Astrocyte (in vitro differentiated cells and primary cell): ENCODE results near the gene UNC5C. TPM values are rescaled to one million over a fixed set of nuclear protein-coding genes. Genes with fewer than 3 reads are reported as not detected.

Experiments
- DNase-seq: peaks from one replicate; pipeline ENCODE4 v3.0.0-alpha.2; 2010; ENCODE audit warnings: low read depth
- FAIRE-seq: peaks from 2 replicates; lab custom pipeline; 2011; peaks lifted over from hg19 to GRCh38; lab: Jason Lieb, UNC
- H2AFZ ChIP-seq: 2 replicates; pipeline ENCODE4 v1.6.0; 2012; ENCODE audit warnings: low read depth, low read length, inconsistent platforms
- H3K27ac ChIP-seq: 2 replicates; pipeline ENCODE4 v1.5.1; 2011; ENCODE audit warnings: low read depth, low read length, inconsistent platforms
- H3K27me3 ChIP-seq: 2 replicates; pipeline ENCODE4 v1.6.0; 2011; ENCODE audit warnings: low read length, inconsistent platforms; ENCODE audit not compliant: insufficient read depth
- H3K36me3 ChIP-seq: 2 replicates; pipeline ENCODE4 v1.5.1; 2011; ENCODE audit warnings: low read length, inconsistent platforms; ENCODE audit not compliant: insufficient read depth
- H3K4me1 ChIP-seq: 2 replicates; pipeline ENCODE4 v1.5.1; 2011; ENCODE audit warnings: low read length, inconsistent platforms; ENCODE audit not compliant: insufficient read depth
- H3K4me2 ChIP-seq: 2 replicates; pipeline ENCODE4 v1.6.0; 2012; ENCODE audit warnings: low read length, inconsistent platforms
- H3K4me3 ChIP-seq: 2 replicates; pipeline ENCODE4 v1.5.1; 2011; ENCODE audit warnings: low read depth, mild to moderate bottlenecking, low read length, inconsistent platforms; ENCODE audit not compliant: insufficient read depth
- H3K79me2 ChIP-seq: 2 replicates; pipeline ENCODE4 v1.6.0; 2012; ENCODE audit warnings: mild to moderate bottlenecking, low read length, inconsistent platforms; ENCODE audit not compliant: insufficient read depth
- H3K9ac ChIP-seq: 2 replicates; pipeline ENCODE4 v1.6.0; 2012; ENCODE audit warnings: mild to moderate bottlenecking, low read length, inconsistent platforms
- H3K9me3 ChIP-seq: 2 replicates; pipeline ENCODE4 v1.5.1; 2012; ENCODE audit warnings: low read depth, mild to moderate bottlenecking, low read length, inconsistent platforms; ENCODE audit not compliant: insufficient read depth
- H4K20me1 ChIP-seq: 2 replicates; pipeline ENCODE4 v1.6.0; 2012; ENCODE audit warnings: low read length, inconsistent platforms; ENCODE audit not compliant: insufficient read depth
- H3K27ac Mint-ChIP-seq: one replicate; pipeline ENCODE4 v1.8.0; 2021; ENCODE audit warnings: mild to moderate bottlenecking, mixed read lengths; ENCODE audit not compliant: unreplicated experiment
- H3K27me3 Mint-ChIP-seq: one replicate; pipeline ENCODE4 v1.8.0; 2021; ENCODE audit warnings: low read depth, mixed read lengths; ENCODE audit not compliant: unreplicated experiment
- H3K36me3 Mint-ChIP-seq: one replicate; pipeline ENCODE4 v1.8.0; 2021; ENCODE audit warnings: low read depth, mixed read lengths; ENCODE audit not compliant: unreplicated experiment
- H3K4me1 Mint-ChIP-seq: one replicate; pipeline ENCODE4 v1.8.0; 2021; ENCODE audit warnings: low read depth, mixed read lengths; ENCODE audit not compliant: unreplicated experiment
- H3K4me3 Mint-ChIP-seq: one replicate; pipeline ENCODE4 v1.8.0; 2021; ENCODE audit warnings: mild to moderate bottlenecking, moderate library complexity, mixed read lengths; ENCODE audit not compliant: unreplicated experiment
- H3K9me3 Mint-ChIP-seq: one replicate; pipeline ENCODE4 v1.8.0; 2021; ENCODE audit warnings: mild to moderate bottlenecking, mixed read lengths; ENCODE audit not compliant: unreplicated experiment
- CTCF ChIP-seq: IDR thresholded peaks from 2 replicates; pipeline ENCODE4 v1.5.1; 2011; ENCODE audit warnings: low read depth, mild to moderate bottlenecking, inconsistent platforms, low read length, moderate library complexity; ENCODE audit not compliant: insufficient read depth
- EZH2 ChIP-seq: IDR thresholded peaks from 2 replicates; pipeline ENCODE4 v1.6.1; 2012; ENCODE audit warnings: mild to moderate bottlenecking, low read length, inconsistent platforms; ENCODE audit not compliant: insufficient read depth
- total RNA-seq: library from RNA; stranded (reverse); gene quantifications from 2 replicates; pipeline ENCODE4 v1.2.1, GENCODE V29; 2021

Gene UNC5C
- total RNA-seq, 1 donor from 2014 or later = 3.1 TPM

- no peak for FAIRE-seq
- H3K27ac Mint-ChIP-seq = no peak overlapping the region
- no peak for DNase-seq
- no peak overlapping the region for H3K4me3 Mint-ChIP-seq
- TF ChIP-seq CTCF (no peak), EZH2 (no peak)
- no peak overlapping the region for H2AFZ ChIP-seq
- peaks cover 4% of the 10 kb centered on the region for H3K4me1 ChIP-seq
- peaks cover 3% of the 10 kb centered on the region for H3K9me3 ChIP-seq
- no peaks in the 10 kb centered on the region for H3K36me3 ChIP-seq
- no peaks in the 10 kb centered on the region for H3K27me3 ChIP-seq
- H3K4me2 ChIP-seq = no peak overlapping the region
- no peak overlapping the region for H3K9ac ChIP-seq
- peaks cover 4% of the 10 kb centered on the region for H3K9me3 Mint-ChIP-seq
- H3K27ac ChIP-seq = no peak overlapping the region
- H3K79me2 ChIP-seq = no peaks in the 10 kb centered on the region
- peaks cover 2% of the 10 kb centered on the region for H3K36me3 Mint-ChIP-seq
- H3K4me3 ChIP-seq = no peak overlapping the region
- H3K27me3 Mint-ChIP-seq = no peaks in the 10 kb centered on the region
- H3K4me1 Mint-ChIP-seq = no peaks in the 10 kb centered on the region
- H4K20me1 ChIP-seq = no peaks in the 10 kb centered on the region
Observed at GRCh38 chr4:95290702-95291101, 258.1 kb downstream of the UNC5C start.

- Mint-ChIP-seq H3K36me3 (peaks cover under 1% of the 10 kb centered on the region), H3K4me1 (no peaks in the 10 kb centered on the region), H3K9me3 (peaks cover 4% of the 10 kb centered on the region), H3K4me3 (no peak overlapping the region), H3K27ac (no peak overlapping the region), H3K27me3 (no peaks in the 10 kb centered on the region)
- Histone ChIP-seq H2AFZ (no peak overlapping the region), H3K4me2 (no peak overlapping the region), H3K79me2 (no peaks in the 10 kb centered on the region), H3K36me3 (no peaks in the 10 kb centered on the region), H3K27me3 (no peaks in the 10 kb centered on the region), H4K20me1 (no peaks in the 10 kb centered on the region), H3K9me3 (peaks cover 3% of the 10 kb centered on the region), H3K27ac (no peak overlapping the region), H3K4me1 (peaks cover 4% of the 10 kb centered on the region), H3K4me3 (no peak overlapping the region), H3K9ac (no peak overlapping the region)
- peak; percentile 64 for DNase-seq
- TF ChIP-seq EZH2 (no peak), CTCF (no peak)
- no peak for FAIRE-seq
Observed at GRCh38 chr4:95289028-95289634, 259.6 kb downstream of the UNC5C start.

- DNase-seq = peak; percentile 37
- no peak overlapping the region for H3K4me3 ChIP-seq
- H3K9me3 Mint-ChIP-seq = peaks cover 4% of the 10 kb centered on the region
- no peaks in the 10 kb centered on the region for H3K79me2 ChIP-seq
- FAIRE-seq = no peak
- no peak overlapping the region for H2AFZ ChIP-seq
- no peak overlapping the region for H3K4me3 Mint-ChIP-seq
- H3K9me3 ChIP-seq = peaks cover 3% of the 10 kb centered on the region
- no peak overlapping the region for H3K27ac ChIP-seq
- peaks cover 4% of the 10 kb centered on the region for H3K4me1 ChIP-seq
- no peak overlapping the region for H3K4me2 ChIP-seq
- H3K4me1 Mint-ChIP-seq = no peaks in the 10 kb centered on the region
- no peak overlapping the region for H3K27ac Mint-ChIP-seq
- H3K27me3 ChIP-seq = no peaks in the 10 kb centered on the region
- no peaks in the 10 kb centered on the region for H3K27me3 Mint-ChIP-seq
- TF ChIP-seq CTCF = no peak
- no peak for TF ChIP-seq EZH2
- no peaks in the 10 kb centered on the region for H3K36me3 ChIP-seq
- no peak overlapping the region for H3K9ac ChIP-seq
- no peaks in the 10 kb centered on the region for H4K20me1 ChIP-seq
- H3K36me3 Mint-ChIP-seq = no peaks in the 10 kb centered on the region
Observed at GRCh38 chr4:95288552-95288951, 260.2 kb downstream of the UNC5C start.
